IPS DF 6.9 (cell line): ENCODE results near the gene NTRK1.

Experiments
- DNase-seq: peaks from one replicate; pipeline ENCODE4 v3.0.0-alpha.2; 2013; ENCODE audit warnings: low read depth, low spot score
- H3K27ac ChIP-seq: one replicate; pipeline ENCODE4 v1.5.1; 2013; ENCODE audit warnings: low read length, control low read depth
- H3K27me3 ChIP-seq: 2 replicates; pipeline ENCODE4 v1.6.1; 2013; ENCODE audit warnings: mild to moderate bottlenecking, low read length; ENCODE audit not compliant: control insufficient read depth, insufficient read depth
- H3K36me3 ChIP-seq: 2 replicates; pipeline ENCODE4 v1.6.1; 2013; ENCODE audit warnings: low read length; ENCODE audit not compliant: control insufficient read depth, insufficient read depth
- H3K4me1 ChIP-seq: 2 replicates; pipeline ENCODE4 v1.6.1; 2013; ENCODE audit warnings: low read length; ENCODE audit not compliant: control insufficient read depth, insufficient read depth
- H3K4me3 ChIP-seq: 2 replicates; pipeline ENCODE4 v1.5.1; 2013; ENCODE audit warnings: mild to moderate bottlenecking, low read length
- H3K9me3 ChIP-seq: 2 replicates; pipeline ENCODE4 v1.6.1; 2013; ENCODE audit warnings: low read length, inconsistent platforms; ENCODE audit not compliant: control insufficient read depth, insufficient read depth
- WGBS: extraction: QIAGEN DNeasy Blood & Tissue Kit; methylation state at CpG from one replicate; pipeline ENCODE4 v1.1.7; 2013; ENCODE audit warnings: mixed read lengths, missing lambda C conversion rate; ENCODE audit not compliant: insufficient read length, insufficient coverage; 5-methylcytosine and 5-hydroxymethylcytosine counted together

NTRK1 gene

GRCh38 chr1:156879876-156880275 lies 19.2 kb downstream of the NTRK1 start:
- no peak for DNase-seq
- Histone ChIP-seq H3K36me3 (no peaks in the 10 kb centered on the region), H3K27me3 (no peaks in the 10 kb centered on the region; the same call in 1 of the 2 replicates), H3K4me3 (no peak overlapping the region), H3K4me1 (peaks cover 2% of the 10 kb centered on the region; the same call in 1 of the 2 replicates), H3K27ac (no peak overlapping the region), H3K9me3 (no peaks in the 10 kb centered on the region)
- WGBS = no CpG with 5 or more reads among the region's 21 CpGs

GRCh38 chr1:156880473-156880872 lies 19.8 kb downstream of the NTRK1 start:
- Histone ChIP-seq H3K27ac (no peak overlapping the region), H3K36me3 (no peaks in the 10 kb centered on the region), H3K4me1 (peaks cover 2% of the 10 kb centered on the region; the same call in 1 of the 2 replicates), H3K4me3 (no peak overlapping the region), H3K9me3 (no peaks in the 10 kb centered on the region), H3K27me3 (no peaks in the 10 kb centered on the region; the same call in 1 of the 2 replicates)
- no peak for DNase-seq
- WGBS = no CpG with 5 or more reads among the region's 5 CpGs

GRCh38 chr1:156881101-156881500 lies 20.4 kb downstream of the NTRK1 start:
- Histone ChIP-seq H3K27me3 (no peaks in the 10 kb centered on the region; the same call in 1 of the 2 replicates), H3K4me1 (peaks cover 2% of the 10 kb centered on the region; the same call in 1 of the 2 replicates), H3K9me3 (no peaks in the 10 kb centered on the region), H3K4me3 (no peak overlapping the region), H3K27ac (no peak overlapping the region), H3K36me3 (no peaks in the 10 kb centered on the region)
- DNase-seq = no peak
- WGBS = no CpG with 5 or more reads among the region's 10 CpGs

GRCh38 chr1:156881663-156882062 lies 21.0 kb downstream of the NTRK1 start:
- H3K36me3 ChIP-seq = no peaks in the 10 kb centered on the region
- no peak for DNase-seq
- no peak overlapping the region for H3K27ac ChIP-seq
- H3K27me3 ChIP-seq = no peaks in the 10 kb centered on the region; the same call in 1 of the 2 replicates
- no peak overlapping the region for H3K4me3 ChIP-seq
- H3K4me1 ChIP-seq = peaks cover 3% of the 10 kb centered on the region
- H3K9me3 ChIP-seq = no peaks in the 10 kb centered on the region
- WGBS = no CpG with 5 or more reads among the region's 4 CpGs

DNA sequence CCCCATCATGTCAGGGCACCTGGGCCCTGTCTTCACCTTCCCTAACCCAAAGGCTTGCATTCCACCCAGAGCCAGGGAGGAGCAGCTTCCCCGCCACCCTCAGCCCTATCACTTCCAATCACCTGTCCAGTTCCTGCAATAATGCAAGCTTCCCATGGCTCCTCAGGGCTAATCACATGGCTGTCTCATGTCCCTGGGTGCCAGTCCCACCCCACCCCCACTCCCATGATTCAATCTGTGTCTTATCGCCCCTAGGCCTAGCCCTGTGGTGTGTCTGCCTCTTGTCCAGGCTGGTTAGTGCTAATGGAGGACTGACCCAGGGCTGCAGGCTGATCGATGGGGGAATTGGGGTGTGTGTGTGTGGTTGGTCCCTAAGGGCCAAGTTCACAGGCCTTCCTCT lies 21.9 kb downstream of the NTRK1 start:
- DNase-seq = no peak
- H3K27me3 ChIP-seq = no peaks in the 10 kb centered on the region; the same call in 1 of the 2 replicates
- WGBS = no CpG with 5 or more reads among the region's 3 CpGs
- peaks cover 5% of the 10 kb centered on the region for H3K4me1 ChIP-seq
- H3K36me3 ChIP-seq = no peaks in the 10 kb centered on the region
- H3K27ac ChIP-seq = no peak overlapping the region
- H3K4me3 ChIP-seq = no peak overlapping the region
- H3K9me3 ChIP-seq = no peaks in the 10 kb centered on the region

DNA sequence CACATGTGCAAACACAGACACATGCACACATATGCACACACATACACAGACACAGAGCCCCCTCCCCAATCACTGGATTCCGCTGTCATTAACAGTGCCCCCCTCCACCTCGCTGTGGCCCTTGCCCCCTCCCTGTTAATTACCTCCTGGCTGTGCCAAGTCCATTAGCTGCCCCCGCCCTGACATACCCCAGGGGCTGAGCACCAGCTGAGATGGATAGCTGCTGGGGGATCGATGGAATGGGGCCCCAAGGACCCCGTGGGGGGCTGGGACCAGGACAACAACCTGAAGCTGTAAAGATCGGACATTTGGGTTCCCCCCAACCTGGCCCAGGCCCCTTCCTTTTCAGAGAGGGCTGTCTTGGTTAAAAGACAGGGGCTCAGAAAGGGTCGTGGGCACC lies 23.3 kb downstream of the NTRK1 start:
- no CpG with 5 or more reads among the region's 7 CpGs for whole genome bisulfite sequencing

GRCh38 chr1:156884560-156885184 lies 24.0 kb downstream of the NTRK1 start:
- no CpG with 5 or more reads among the region's 10 CpGs for WGBS
- no peaks in the 10 kb centered on the region; the same call in 1 of the 2 replicates for H3K27me3 ChIP-seq

More for the DNA sequence above, 23.3 kb downstream of the NTRK1 start:
- peaks cover 5% of the 10 kb centered on the region for H3K4me1 ChIP-seq
- H3K4me3 ChIP-seq = no peak overlapping the region
- H3K27ac ChIP-seq = no peak overlapping the region
- no peaks in the 10 kb centered on the region for H3K9me3 ChIP-seq
- no peak for DNase-seq
- H3K27me3 ChIP-seq = no peaks in the 10 kb centered on the region; the same call in 1 of the 2 replicates
- no peaks in the 10 kb centered on the region for H3K36me3 ChIP-seq

DNA sequence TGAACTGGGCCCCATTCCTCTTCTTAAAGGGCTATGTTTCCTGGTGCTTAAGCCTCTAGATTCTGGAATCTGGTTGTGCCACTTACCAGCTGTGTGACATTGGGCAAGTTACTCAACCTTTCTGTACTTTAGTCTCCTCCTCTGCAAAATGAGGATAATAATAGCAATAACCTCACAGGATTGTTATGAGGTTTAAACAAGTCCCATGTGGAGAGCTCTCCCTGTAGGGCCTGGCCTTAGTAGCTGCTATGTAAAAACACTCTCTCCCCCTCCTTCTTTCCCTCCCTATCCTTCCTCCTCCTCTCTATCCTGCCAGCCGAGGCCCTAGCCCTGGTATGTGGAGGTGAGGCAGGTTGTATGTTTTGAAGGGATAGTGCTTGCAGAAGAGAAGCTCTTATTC lies 24.6 kb downstream of the NTRK1 start:
- H3K9me3 ChIP-seq = no peaks in the 10 kb centered on the region
- no peak overlapping the region for H3K4me3 ChIP-seq

More at GRCh38 chr1:156884560-156885184, 24.0 kb downstream of the NTRK1 start:
- Histone ChIP-seq H3K27ac (no peak overlapping the region), H3K36me3 (no peaks in the 10 kb centered on the region), H3K4me1 (peaks cover 5% of the 10 kb centered on the region), H3K9me3 (no peaks in the 10 kb centered on the region), H3K4me3 (no peak overlapping the region)
- no peak for DNase-seq

DNA sequence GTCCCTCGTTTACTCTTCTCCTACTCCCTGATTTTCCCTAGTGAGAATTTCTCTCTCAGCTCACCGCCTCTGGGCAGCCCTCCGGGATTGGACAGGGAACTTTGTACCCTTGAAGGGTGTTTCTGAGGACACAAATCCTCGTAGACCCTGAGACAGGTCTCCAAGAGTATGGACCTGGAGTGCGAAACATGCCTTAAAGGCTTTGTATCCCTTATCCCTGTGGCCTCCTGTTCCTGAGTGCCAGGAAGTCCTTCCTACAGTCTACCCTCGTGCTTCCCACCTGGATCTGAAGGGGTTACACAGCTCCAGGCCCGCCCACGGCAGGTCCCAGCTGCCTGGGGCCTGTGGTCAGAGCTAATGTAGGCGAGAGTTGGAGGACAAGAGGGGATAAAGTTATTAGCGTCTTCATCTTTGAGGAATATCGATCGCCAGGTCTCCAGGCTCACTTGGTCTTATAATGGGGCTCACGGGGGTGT lies 25.3 kb downstream of the NTRK1 start:
- Histone ChIP-seq H3K4me3 (no peak overlapping the region), H3K9me3 (no peaks in the 10 kb centered on the region), H3K27ac (no peak overlapping the region), H3K27me3 (peaks cover under 1% of the 10 kb centered on the region; the same call in 1 of the 2 replicates), H3K4me1 (peaks cover 5% of the 10 kb centered on the region), H3K36me3 (no peaks in the 10 kb centered on the region)
- no CpG with 5 or more reads among the region's 13 CpGs for WGBS
- no peak for DNase-seq

More for the DNA sequence above, 24.6 kb downstream of the NTRK1 start:
- Histone ChIP-seq H3K27ac (no peak overlapping the region), H3K4me1 (peaks cover 5% of the 10 kb centered on the region), H3K36me3 (no peaks in the 10 kb centered on the region), H3K27me3 (no peaks in the 10 kb centered on the region; the same call in 1 of the 2 replicates)
- DNase-seq = no peak
- WGBS = no CpG with 5 or more reads among the region's 1 CpG

GRCh38 chr1:156886583-156887281 lies 26.1 kb downstream of the NTRK1 start:
- no CpG with 5 or more reads among the region's 6 CpGs for WGBS
- Histone ChIP-seq H3K36me3 (no peaks in the 10 kb centered on the region), H3K27me3 (peaks cover 8% of the 10 kb centered on the region), H3K4me3 (no peak overlapping the region), H3K27ac (no peak overlapping the region), H3K4me1 (peaks cover 4% of the 10 kb centered on the region; the same call in 1 of the 2 replicates), H3K9me3 (no peaks in the 10 kb centered on the region)
- DNase-seq = no peak
